ENCODE measurements around the gene WIZ.

The WIZ gene

DNA sequence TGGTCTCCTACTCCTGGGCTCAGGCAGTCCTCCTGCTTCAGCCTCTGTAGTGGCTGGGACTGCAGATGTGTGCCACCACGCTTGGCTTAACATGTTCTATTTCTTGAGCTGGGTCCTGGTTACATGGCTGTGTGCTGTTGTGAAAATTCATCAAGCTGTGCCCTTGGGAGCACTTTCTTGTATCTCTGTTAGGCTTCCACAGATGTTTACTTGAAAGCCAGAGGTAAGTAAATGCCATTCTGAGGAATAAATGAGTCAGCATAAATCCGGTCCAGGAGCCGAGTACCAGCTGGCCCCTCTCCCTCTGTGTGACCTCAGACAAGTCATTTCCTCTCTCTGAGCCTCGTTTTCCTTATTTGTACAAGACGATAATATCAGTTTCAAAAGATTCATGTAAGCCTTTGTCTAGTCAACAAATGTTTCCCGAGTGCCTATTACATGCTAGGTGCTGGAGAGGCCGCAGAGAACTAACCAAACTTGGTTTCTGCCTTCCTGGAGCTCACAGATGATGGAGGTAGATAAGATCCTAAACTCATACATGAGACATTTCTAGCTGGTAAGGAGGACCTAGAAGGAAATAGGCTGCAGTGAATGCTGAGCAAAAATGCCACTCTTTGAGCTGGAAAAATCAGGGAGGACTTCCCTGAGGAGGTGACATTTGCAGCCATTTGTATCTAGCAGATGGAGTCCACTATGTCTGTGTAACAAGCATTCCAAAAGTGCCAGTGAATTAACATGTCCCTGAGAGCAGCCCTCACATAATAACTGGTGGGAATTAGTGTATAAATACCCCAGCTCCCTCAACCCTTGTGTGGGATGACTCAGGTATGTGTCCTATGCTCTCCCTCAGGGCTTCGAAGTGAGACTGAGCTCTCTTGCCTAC lies 17.3 kb upstream of the WIZ start:
- no peak for DNase-seq (ENCODE audit: insufficient read length, low spot score)
- FAIRE-seq, result peak; percentile 96

DNA sequence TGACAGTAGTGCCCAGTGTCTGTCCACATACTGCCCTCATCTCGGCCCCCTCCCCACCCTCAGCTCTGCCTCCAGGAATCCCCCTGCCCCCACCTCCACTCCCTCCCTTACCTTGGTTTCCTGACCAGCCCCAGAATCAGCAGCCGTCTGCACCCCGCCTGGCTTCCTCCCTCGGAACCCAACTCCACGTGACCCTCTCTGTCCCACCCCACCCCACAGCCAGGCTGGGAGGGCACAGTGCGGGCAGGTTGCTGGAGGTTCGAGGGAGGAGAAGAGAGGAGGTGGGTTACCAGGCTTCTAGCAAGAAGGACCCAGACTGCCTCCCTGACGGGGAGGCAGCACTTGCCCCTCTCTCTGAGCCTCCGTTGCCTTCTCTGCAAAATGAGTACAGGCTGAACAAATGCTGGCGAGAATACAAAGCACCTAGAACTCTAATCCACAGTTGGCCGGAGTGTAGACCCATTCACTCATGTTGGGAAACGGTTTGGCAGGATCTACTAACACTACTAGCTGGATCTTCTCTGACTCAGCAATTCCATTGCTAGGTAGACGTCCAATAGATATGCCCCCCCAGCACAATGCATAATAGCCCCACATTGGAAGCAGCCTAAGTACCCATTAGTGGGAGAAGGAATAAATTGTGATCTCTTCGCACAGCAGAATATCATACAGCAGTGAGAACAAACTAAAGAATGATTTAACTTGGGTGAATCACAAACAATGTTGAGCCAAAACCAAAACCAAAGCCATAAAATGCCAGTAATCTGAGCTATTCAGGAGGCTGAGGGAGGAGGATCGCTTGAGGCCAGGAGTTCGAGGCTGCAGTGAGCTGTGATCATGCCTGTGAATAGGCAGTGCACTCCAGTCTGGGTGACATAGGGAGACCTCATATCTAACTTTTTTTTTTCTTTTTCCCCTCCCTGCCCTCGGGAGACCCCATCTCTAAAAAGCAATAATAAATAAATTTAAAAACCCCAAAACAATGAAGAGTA lies 14.9 kb upstream of the WIZ start, which contains the start of gene RASAL3:
RASAL3 (minus strand) TSS at position 151 of the 992 bp plus-strand sequence. CDS start 186 bp downstream, outside the sequence.
- no peak for DNase-seq (ENCODE audit: insufficient read length, low spot score)
- FAIRE-seq, result peak; percentile 97

DNA sequence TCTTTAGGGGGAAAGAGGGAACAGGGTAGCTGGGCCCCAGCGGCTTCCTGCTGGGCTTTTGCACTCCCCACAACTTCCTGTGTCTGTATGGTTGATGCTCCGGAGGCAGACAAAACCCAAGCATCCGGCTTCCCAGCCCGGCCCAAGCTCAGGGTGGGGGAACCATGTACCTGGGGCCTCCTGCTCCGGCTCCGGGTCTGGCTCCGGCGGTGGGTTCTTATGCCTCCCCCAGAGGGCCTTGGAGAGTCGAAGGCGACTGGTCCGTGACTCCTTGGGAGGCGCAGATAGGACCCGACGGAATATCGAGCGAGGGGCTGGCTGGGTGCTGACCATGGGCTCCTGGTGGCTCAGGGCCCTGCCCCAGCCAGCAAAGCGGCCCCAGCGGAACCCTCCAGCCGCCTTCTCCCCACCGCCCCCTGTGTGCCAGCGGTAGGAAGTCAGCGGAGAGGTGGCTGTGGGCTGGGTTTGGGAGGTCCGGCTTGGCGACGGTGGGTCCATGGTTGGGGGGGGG lies 14.2 kb upstream of the WIZ start:
- DNase-seq (ENCODE audit: insufficient read length, low spot score) (peak; percentile 87), FAIRE-seq (peak; percentile 78)

DNA sequence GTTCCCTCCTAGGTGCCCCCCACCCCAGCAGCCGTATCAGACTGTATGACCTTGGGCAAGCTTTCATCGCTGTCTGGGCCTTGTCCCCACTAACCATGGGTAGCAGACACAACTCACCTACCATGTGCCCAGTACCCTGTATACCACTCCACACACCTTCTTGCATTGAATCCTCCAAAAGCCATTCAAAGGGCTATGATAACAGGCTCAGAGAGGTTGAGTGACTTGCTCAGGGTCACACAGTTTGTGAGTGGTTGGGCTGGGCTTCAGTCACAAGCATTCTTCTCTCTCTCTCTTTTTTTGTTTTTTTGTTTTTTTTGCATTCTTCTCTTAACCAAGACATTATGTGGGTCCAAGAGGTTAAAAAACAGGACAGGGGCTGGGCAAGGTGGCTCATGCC lies 11.9 kb upstream of the WIZ start:
- DNase-seq (ENCODE audit: insufficient read length, low spot score) (no peak), FAIRE-seq (no peak)

DNA sequence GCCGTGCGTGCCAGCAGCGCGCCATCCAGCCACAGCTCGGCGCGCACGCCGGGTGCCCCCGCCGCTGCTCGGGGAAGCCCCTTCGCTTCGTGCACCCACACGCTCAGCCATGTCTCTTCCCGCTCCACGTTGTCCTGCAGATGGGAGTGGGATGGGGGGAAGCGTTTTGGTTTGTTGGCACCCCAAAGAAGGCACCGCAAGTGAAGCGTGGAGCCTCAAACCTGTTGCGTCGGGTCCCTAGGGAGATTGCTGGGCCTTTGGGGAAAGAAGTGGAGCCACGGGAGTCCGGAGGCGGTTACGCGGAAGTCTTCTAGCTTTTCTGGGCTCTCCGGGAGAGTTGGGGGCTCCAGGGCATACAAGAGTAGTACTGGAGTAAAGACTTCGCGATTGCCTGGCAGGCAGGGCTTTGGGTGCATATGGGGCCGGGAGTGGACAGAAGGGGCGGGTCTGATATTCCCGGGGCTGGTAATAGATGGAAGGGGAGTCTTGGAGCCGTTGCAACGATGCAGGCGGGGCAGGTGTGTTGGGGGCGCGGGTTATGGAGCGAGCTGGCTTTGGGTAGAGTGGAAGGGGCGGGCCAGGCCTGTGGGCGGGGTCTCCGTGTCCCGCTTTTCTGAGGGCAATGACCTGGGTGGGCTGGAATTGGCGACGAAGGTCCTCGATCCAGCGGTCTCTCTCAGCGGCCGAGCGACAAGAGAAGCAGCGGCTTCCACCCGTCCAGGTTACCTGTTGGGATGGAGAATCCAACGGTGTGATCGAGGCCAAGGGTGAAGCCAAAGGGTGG lies 8.1 kb upstream of the WIZ start:
- no peak for DNase-seq (ENCODE audit: insufficient read length, low spot score)

DNA sequence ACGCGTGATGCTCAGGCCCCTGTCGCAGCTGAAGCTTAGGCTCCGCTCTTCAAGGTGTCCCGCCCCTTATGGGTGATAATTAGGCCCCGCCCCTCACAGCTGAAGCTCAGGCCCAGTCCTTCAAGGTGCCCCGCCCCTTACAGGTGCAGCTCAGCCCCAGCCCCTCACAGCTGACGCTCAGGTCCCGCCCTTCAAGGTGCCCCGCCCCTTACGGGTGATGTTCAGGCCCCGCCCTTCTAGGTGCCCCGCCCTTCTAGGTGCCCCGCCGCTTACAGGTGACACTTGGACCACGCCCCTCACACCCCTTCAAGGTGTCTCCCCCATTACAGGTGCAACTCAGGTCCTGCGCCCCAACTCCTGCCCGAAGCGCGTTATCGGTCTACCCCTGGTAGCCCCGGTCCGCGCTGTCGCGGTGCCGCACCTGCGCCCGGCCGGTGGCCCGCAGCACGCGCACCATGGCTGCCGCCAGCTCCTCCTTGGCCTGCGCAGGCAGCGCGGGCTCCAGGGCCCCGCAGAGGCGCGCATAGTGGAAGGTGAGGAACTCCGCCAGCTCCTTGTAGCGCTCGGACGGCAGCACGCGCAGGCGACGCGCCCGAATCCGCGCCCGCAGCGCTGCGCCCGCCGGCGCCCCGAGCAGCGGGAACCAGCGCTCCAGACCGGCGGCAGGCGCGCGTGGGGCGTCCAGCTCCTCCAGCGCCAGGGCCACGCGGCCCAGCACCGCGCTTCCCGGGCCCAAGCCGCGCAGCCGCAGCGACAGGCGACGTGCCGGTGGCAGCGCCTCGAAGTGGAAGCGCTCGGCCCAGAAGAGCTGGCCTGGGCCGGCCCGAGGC lies 7.3 kb upstream of the WIZ start:
- FAIRE-seq, result peak; percentile 8

More for the DNA sequence above, 8.1 kb upstream of the WIZ start:
- no peak for FAIRE-seq

DNA sequence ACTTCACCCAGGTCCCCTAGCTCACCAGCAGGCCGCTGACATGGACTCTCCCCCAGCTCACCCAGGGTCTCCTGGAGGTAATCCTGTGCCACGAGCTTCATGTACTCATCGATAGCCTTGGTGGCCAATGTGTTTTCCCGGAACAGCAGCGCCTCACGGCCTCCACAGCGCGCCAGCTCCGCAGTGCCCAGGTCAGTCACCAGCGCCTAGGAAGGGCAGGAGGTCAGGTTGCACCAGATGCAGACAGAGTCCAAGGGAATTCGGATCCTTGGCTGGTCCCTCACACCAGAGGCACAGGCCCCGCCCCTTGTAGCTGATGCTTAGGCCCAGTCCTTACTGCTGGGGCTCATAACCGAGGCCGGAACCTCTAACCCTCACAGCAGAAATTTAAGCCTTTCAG lies 6.7 kb upstream of the WIZ start:
- no peak for DNase-seq (ENCODE audit: insufficient read length, low spot score)
- FAIRE-seq, result no peak

More for the DNA sequence above, 7.3 kb upstream of the WIZ start:
- DNase-seq (ENCODE audit: insufficient read length, low spot score), result no peak

DNA sequence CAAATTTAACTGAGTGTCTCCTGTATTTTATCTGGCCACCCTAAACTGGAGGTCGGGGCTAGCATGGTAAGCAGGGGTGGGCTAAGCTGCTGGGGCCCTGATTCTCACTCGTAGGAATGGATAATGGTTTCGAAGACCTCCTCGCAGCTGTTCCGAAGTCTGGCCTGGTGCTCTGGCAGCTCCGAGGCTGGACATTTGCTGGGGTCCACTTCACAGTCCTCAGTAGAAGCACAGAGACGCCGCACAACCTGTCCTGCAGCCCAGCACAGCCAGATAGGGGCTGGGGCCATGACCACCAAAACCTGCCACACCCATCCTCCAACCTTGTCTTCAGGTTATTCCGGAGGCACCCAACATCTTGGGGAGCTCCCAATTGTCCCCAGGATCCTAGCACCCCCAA lies 6.2 kb upstream of the WIZ start:
- DNase-seq (ENCODE audit: insufficient read length, low spot score) (no peak), FAIRE-seq (no peak)

DNA sequence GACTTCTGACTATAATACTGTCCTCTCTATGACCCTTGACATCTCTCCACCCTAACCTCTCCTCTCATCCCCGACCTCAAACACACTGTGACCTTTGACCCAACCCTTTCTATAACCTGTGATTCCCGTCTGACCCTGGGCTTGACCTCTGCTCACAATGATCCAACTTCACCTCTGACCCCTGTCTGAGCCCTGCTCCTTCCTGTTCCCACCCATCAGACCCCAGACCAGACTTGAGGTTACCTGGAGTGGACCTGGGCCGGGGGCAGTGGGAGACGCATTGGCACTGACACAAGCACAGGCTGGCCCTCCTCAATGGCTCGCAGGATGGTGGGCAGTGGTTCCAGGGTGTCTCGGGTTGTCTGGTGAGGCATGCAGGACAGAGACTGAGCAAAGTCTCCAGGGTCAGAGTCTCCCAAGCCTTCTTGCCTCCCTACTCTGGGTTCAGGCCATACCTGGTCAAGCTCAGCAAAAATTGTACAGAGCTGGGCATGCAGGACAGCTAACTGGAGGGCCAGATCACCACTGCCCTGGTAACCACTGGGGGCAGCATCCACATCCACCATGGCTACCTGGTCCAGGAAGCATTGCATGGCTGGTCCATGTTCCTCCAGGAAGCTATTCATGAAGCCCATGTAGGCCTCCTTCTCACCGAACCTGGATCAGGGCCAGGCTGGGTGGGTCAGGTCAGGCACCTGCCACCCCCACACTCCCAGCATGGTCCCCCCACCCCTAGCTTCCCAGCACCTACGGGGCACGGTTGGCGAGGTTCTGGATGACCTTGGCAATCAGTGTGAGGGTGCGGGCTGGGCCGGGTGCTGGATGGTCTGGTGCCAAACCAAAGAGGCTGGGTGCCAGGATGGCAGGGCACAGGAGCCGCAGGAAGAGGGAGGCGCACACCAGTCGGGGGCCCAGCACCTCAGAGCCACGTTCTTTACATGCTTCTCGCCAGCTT lies 4.4 kb upstream of the WIZ start:
- DNase-seq (ENCODE audit: insufficient read length, low spot score) (no peak), FAIRE-seq (no peak)

DNA sequence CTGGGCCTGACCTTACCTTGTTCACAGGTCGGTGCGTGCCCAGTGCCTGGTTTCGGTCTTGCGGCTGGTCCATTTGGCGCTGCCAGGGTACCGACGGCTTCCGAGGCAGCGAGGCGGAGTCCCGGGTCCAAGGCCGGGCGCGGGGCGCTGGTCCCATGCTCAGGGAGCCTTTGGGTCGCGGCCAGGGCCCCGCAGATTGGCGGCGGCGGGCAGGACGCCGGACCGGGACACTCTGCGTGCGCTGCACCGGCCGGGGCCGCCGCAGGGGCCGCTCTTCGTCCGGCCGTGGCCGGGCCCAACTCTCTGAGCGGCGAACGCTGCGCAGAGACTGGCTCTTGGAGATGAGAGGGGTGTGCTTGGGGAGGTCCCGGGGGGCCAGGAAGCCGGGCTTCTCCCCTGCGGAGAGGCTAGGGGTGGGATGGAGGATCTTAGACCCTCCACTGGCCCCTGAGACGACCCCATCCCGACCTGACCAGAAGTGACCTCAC lies 3.4 kb upstream of the WIZ start:
- FAIRE-seq (no peak), DNase-seq (ENCODE audit: insufficient read length, low spot score) (no peak)

DNA sequence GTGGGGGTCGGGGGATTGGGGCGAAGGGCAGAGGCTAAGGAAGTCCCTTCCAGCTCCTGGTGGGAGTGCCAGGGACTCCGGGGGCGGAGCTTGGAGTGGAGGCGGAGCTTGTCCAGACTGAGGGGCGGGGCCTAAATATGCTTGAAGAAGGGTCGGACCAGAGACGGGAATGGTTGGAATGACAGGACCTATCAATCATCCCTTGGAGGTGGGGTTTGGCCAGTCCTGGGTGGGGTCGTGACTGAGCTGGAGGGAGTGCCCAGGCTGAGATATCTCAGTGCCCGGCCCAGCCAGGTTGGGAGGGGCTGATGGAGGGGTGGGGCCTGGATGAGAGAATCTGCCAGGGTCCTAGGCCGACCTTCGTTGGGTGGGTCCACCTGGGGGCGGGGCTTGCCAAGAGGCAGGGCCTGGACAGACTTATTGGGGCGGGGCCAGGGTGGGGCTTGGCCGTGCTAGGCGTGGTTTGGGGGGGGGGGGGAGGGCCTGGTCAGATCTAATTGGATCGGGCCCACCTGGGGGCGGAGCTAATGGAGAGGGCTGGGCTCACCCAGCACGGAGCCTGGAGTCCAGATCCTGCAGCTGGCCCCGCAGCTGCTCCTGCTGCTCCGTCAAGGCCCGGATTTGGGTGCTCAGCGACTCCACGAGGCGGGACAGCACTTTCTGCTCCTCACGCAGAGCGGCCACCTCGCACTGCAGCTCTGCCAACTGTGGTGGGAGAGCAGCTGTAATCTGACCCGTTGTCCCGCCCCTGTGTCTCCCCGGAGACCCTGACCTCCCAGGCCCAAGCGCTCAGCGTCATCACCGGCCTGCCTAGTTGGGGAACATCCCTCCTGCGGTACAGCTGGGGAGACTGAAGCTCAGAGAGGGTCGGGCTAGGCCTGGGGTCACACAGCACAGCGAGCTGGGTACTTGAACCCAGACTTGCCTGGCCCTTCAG lies 2.6 kb upstream of the WIZ start:
- DNase-seq (ENCODE audit: insufficient read length, low spot score) (no peak), FAIRE-seq (no peak)

DNA sequence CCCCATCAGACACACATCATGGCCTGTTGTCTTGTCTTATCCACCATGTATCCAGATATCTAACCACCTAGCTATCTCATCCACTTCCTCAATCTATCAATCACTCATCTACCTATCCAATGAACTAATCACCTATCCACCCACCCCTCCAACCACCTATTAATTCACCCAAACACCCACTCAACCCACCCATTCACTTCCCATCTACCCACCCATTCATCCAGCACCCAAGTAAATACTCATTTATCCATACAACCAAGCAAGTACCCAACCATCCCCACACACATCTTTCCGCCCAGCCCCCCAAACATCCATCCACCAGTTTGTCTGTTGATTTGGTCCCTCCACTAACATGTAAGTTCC lies 753 bp upstream of the WIZ start:
- no peak for DNase-seq (ENCODE audit: insufficient read length, low spot score)

DNA sequence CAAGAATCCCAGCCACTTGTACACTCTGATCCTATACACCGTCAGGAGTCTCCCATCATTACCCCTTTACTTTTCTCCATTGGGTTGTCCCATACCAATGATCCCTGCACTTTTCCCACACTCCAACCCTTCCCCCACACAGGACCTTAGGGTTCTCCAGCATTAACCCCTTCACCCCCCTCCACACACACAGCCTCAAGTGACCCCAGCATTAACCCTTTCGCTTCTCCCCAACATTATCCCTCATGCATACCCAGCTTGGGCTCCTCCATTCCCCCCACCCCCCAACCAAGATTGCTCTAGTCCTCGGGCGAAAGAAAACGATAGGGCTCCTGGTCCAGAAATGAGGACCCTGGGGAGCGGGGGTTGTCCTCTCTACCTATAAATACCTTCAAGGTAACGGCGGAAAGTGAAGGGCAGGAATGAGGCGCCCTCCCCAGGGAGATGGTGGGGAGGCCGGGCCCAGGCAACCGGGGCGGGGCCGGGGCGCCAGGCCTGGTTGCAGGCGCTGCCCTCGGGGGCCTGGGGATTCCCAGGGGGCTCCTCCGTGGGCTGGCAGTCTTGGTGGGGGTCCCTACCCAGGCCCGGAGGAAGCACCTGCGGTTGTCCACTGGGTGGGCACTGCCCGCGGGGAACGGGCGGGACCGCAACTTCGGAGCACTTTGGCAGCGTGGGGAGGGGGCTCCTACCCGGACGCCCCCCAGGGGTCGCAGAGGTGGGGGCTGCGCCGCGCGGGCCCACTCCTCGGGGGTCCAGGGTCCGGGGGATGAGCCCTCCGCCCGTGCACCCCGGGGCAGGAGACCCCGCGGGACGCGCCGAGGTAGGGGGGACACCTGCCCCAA lies 757 bp downstream of the WIZ start:
- no peak for DNase-seq (ENCODE audit: insufficient read length, low spot score)
- no peak for FAIRE-seq

More for the DNA sequence above, 753 bp upstream of the WIZ start:
- FAIRE-seq, result no peak

DNA sequence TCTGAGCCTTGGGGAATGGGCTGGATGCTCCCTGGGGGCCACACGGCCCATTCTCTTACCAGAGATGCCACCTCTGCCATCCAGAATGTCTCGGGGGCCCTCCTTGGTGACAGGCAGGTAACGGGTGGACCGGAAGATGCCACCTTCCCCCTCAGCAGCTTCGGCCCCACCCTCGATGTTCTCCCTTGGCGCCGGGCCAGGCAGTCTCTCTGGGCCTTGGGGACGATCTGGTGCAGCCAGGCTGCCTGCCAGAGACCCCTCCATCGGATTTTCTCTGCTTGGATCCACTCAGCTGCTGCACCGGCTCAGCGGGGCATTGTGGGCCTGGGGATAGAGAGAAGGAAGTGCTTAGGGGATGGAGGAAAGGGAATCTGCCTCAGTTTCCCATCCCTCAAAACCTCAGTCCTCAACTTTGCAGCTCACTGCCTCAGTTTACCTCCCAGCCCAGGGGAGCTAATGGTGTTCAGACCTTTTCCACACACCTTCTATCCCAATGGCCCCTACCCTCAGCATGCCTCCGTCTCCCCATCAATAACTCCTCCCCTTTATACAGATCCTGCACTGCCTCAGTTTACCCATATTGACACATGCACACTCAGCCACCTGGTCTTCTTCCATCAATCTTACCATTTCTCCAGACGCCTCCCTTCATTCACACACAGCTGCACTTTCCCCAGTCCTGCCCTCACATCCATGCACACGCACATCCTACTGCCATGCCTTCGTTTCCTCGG lies 1.5 kb downstream of the WIZ start:
- FAIRE-seq (no peak), DNase-seq (ENCODE audit: insufficient read length, low spot score) (no peak)

DNA sequence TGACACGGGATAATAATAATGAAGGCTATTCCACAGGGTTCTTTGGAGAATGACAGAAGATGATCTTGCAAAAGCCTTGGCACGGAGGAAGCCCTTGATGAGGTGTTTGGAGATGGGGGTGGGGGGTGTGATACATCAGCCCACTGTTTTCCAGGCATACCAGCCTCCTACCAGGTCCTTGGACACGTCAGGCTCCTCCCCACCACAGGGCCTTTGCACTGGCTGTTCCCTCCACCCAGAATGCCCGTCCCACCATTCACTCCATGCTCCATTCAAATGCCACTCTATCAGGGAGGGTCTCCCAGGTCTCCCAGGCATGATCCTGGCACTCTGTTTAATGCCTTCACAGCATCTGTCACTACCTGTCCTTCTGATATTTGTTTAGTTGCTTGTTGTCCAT lies 2.7 kb downstream of the WIZ start:
- no peak for FAIRE-seq
- no peak for DNase-seq (ENCODE audit: insufficient read length, low spot score)

Measured in GM19239 (cell line).